K562 (cell line): ENCODE measurements around the gene GPR89A. TPM values are rescaled to one million over a fixed set of nuclear protein-coding genes. Genes with fewer than 3 reads are reported as not detected.

Experiments
- ATAC-seq: fragments of 200-7000 bp; cut with Tn5 transposase; 3 replicates; pipeline ENCODE4 v1.9.1; 2020; ENCODE audit warnings: moderate library complexity
- BruUV-seq: library from RNA; stranded (reverse); fragments of 400-500 nt; replicated peaks from 2 replicates; lab custom pipeline; 2021; lab: Mats Ljungman, UMichigan
- CTCF ChIA-PET: fragments of 300-600 bp; formaldehyde crosslinking; extraction: SDS; loops from one replicate; lab custom pipeline; 2021; ENCODE audit warnings: low intra/inter-chr PET ratio; lab: Yijun Ruan, JAX
- POLR2A ChIA-PET: fragments of 300-600, 350-650 bp; sonication (Branson Sonifier 250); formaldehyde crosslinking; extraction: SDS; loops from one replicate; lab custom pipeline; 2021; ENCODE audit warnings: antibody characterized with exemption, inconsistent platforms; lab: Yijun Ruan, JAX
- DNase-seq, 4 experiments: peaks; one replicate each; pipeline versions ENCODE4 v3.0.0 to v3.0.0-alpha.2; 2011 to 2018; ENCODE audit warnings: low spot score in 3 of 4, mixed read lengths in 3 of 4; ENCODE audit errors: extremely low read depth in 1 of 4
- FAIRE-seq: peaks from 2 replicates; lab custom pipeline; 2011; peaks lifted over from hg19 to GRCh38; lab: Jason Lieb, UNC
- H2AFZ ChIP-seq: 2 replicates; pipeline ENCODE4 v1.6.0; 2011; ENCODE audit warnings: low read depth, low read length, control low read depth, inconsistent platforms
- H3K27ac ChIP-seq: fragments of 200-600 bp; 3 replicates; pipeline ENCODE4 v1.8.0; 2011; ENCODE audit warnings: low read depth, mild to moderate bottlenecking, control low read depth, inconsistent platforms, low read length, moderate library complexity, mixed read lengths; ENCODE audit errors: extremely low read depth
- H3K27me3 ChIP-seq, 2 experiments: fragments of 300-600 bp in 1 of 2; 2 replicates in 1 of 2; 3 replicates in 1 of 2; pipeline versions ENCODE4 v1.6.0 to v1.8.0; 2011; ENCODE audit warnings: inconsistent platforms in 2 of 2, low read length in 2 of 2, mild to moderate bottlenecking in 1 of 2, mixed read lengths in 1 of 2, moderate library complexity in 1 of 2; ENCODE audit not compliant: control insufficient read depth in 2 of 2, insufficient read depth in 2 of 2
- H3K36me3 ChIP-seq: fragments of 300-600 bp; 3 replicates; pipeline ENCODE4 v1.8.0; 2011; ENCODE audit warnings: mild to moderate bottlenecking, low read length, inconsistent platforms; ENCODE audit not compliant: control insufficient read depth, insufficient read depth
- H3K4me1 ChIP-seq, 2 experiments: fragments of 200-600 bp in 1 of 2; replicated peaks in 1 of 2; 2 replicates in 1 of 2; 3 replicates in 1 of 2; pipeline versions ENCODE4 v1.5.1 to v1.8.0; 2011; ENCODE audit warnings: inconsistent platforms in 2 of 2, low read length in 2 of 2, mild to moderate bottlenecking in 1 of 2, mixed read lengths in 1 of 2, moderate library complexity in 1 of 2; ENCODE audit not compliant: control insufficient read depth in 2 of 2, insufficient read depth in 2 of 2
- H3K4me2 ChIP-seq: 2 replicates; pipeline ENCODE4 v1.6.1; 2011; ENCODE audit warnings: low read length, control low read depth, inconsistent platforms, mixed read lengths; ENCODE audit not compliant: insufficient read depth
- H3K4me3 ChIP-seq: fragments of 200-600 bp; sonication (generic), shearing (Covaris generic); 2 replicates; pipeline ENCODE4 v1.5.1; 2016; ENCODE audit warnings: control low read depth, inconsistent platforms
- H3K79me2 ChIP-seq: fragments of 200-600 bp; 3 replicates; pipeline ENCODE4 v1.8.0; 2011; ENCODE audit warnings: low read length, inconsistent platforms; ENCODE audit not compliant: control insufficient read depth, insufficient read depth
- H3K9ac ChIP-seq, 2 experiments: 2 replicates each; pipeline versions ENCODE4 v1.6.0 to v1.6.1; 2011; ENCODE audit warnings: low read depth in 2 of 2, low read length in 2 of 2, control low read depth in 1 of 2, inconsistent platforms in 1 of 2, mild to moderate bottlenecking in 1 of 2, mixed read lengths in 1 of 2; ENCODE audit not compliant: insufficient read depth in 1 of 2
- H3K9me1 ChIP-seq: one replicate; pipeline ENCODE4 v1.6.0; 2011; ENCODE audit warnings: inconsistent platforms, mild to moderate bottlenecking, low read length, moderate library complexity; ENCODE audit not compliant: control insufficient read depth, insufficient read depth
- H3K9me3 ChIP-seq: replicated peaks from 2 replicates; pipeline ENCODE4 v1.5.1; 2011; ENCODE audit warnings: low read depth, low read length, inconsistent platforms; ENCODE audit not compliant: control insufficient read depth, insufficient read depth
- H4K20me1 ChIP-seq: replicated peaks from 2 replicates; pipeline ENCODE4 v1.6.1; 2011; ENCODE audit warnings: low read length, inconsistent platforms, mixed read lengths; ENCODE audit not compliant: control insufficient read depth, insufficient read depth
- SAFB2 ChIP-seq: fragments of 200-400 bp; formaldehyde crosslinking; IDR thresholded peaks from 2 replicates; pipeline ENCODE4 v1.6.1; 2018; ENCODE audit warnings: borderline replicate concordance, low read length, low read depth, moderate library complexity; ENCODE audit not compliant: severe bottlenecking
- WGBS: fragments of 100-300 bp; shearing (Covaris generic); methylation state at CpG from one replicate; pipeline ENCODE4 v1.1.6; 2016; ENCODE audit warnings: low coverage, mixed read lengths; ENCODE audit not compliant: insufficient coverage; ENCODE audit errors: missing lambda C conversion rate; 5-methylcytosine and 5-hydroxymethylcytosine counted together
- in situ Hi-C: fragments of 300-500 bp; cut with MboI; formaldehyde crosslinking; loops from 4 replicates; pipeline ENCODE4 v1.15.0; 2018; ENCODE audit warnings: inconsistent platforms, mixed read lengths
- intact Hi-C: fragments of 100-400 bp; cut with micrococcal nuclease; formaldehyde crosslinking; loops from 2 replicates; pipeline ENCODE4 v1.14.2; 2022
- polyA plus RNA-seq, 8 experiments: library from polyadenylated mRNA; depleted of rRNA in 4 of 8; stranded (reverse) in 5 of 8; unstranded in 3 of 8; fragments of >200 nt; fragmentation: Nextera tagmentation in 2 of 8; fragmentation: Illumina TruSeq in 1 of 8; extraction: Ambion mirVana in 2 of 8; extraction: Trizol in 1 of 8; gene quantifications; 2 replicates each; pipeline versions ENCODE4 v1.2.1 to v1.2.3, GENCODE V29; 2011 to 2014; ENCODE audit warnings: inconsistent platforms in 1 of 8, missing spikeins in 1 of 8
- total RNA-seq, 7 experiments: library from RNA; depleted of rRNA in 6 of 7; stranded (reverse); fragments of >200 nt in 6 of 7; fragmentation: Illumina TruSeq in 2 of 7; extraction: Trizol in 2 of 7; gene quantifications; 2 replicates each; pipeline versions ENCODE4 v1.2.1 to v1.2.3, GENCODE V29; 2011 to 2021; ENCODE audit warnings: low replicate concordance in 1 of 7
- TF ChIP-seq, protein P1 (sequence below), 3 experiments: fragments of 200-800 bp in 1 of 3; sonication (Bioruptor generic) in 1 of 3; sonication (generic) in 1 of 3; formaldehyde crosslinking in 1 of 3; IDR thresholded peaks; 2 replicates each; pipeline versions ENCODE4 v1.6.1 to v1.8.0; 2016 to 2022; ENCODE audit warnings: mild to moderate bottlenecking in 2 of 3, missing compliant biosample characterization in 2 of 3, missing genetic modification characterization in 2 of 3, missing genetic modification reagents in 1 of 3
- TF ChIP-seq, protein P2 (sequence below): fragments of 250-450 bp; sonication (Bioruptor Pico); IDR thresholded peaks from 2 replicates; pipeline ENCODE4 v1.5.0; 2020; ENCODE audit warnings: mild to moderate bottlenecking, borderline replicate concordance
- TF ChIP-seq, protein P3 (sequence below), 2 experiments: fragments of 450-650 bp in 1 of 2; sonication (generic) in 1 of 2; formaldehyde crosslinking in 1 of 2; IDR thresholded peaks; 2 replicates each; pipeline versions ENCODE4 v1.7.1 to v1.9.0; 2016 to 2022; ENCODE audit warnings: inconsistent platforms in 1 of 2, mild to moderate bottlenecking in 1 of 2, missing genetic modification reagents in 1 of 2

GPR89A gene
- total and polyA plus RNA-seq, 9 of the 15 experiments (the other 6 are each of a cell fraction or from before 2014, with no cell fraction given), result 23.0 to 63.4 (median 37.4) TPM

DNA sequence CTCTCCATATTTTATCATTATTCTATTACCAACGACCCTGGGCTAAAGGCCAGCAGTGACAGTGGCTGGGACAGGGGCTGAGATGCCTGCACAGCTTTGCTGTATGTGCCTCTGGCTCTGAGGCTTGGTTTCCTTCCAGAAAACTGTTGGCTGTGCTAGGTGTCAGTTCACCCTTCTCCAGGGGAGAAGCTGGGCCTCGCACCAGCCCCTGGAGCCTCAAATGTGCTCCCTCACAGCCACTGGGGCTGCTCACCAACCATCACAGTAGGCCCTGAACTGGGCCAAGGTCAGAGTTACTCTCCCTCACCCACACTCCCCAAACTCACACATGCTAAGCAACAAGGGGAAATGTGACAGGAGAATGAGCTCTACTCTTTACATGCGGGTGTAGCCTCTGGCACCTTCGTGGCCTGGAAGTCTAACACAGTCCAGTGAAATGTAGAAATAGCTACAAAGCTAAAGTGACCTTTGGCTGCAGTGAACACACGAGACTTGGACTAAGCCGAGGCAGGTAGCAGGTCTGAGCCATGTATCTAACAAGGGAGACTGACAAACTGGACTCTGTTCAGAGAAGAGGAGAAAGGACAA lies 106.8 kb downstream of the GPR89A start:
- no peaks in the 10 kb centered on the region for H3K79me2 ChIP-seq
- H4K20me1 ChIP-seq, result no peaks in the 10 kb centered on the region
- H3K4me3 ChIP-seq, result no peak overlapping the region
- no peaks in the 10 kb centered on the region for H3K4me1 ChIP-seq
- H3K9ac ChIP-seq, result 0 out of 4 replicates have a peak overlapping the region, but pooled peaks of 1 of the 2 experiments have one; percentile 8
- 23% methylated on average over 5 of the region's 6 CpGs for WGBS
- H3K9me1 ChIP-seq, result no peaks in the 10 kb centered on the region
- DNase-seq, result no peak
- peak; percentile 20; the same call in 1 of the 3 replicates for ATAC-seq
- BruUV-seq, result no TSS peak
- 0 out of 5 replicates have a peak, but pooled peaks cover 0 to 11% of the 10 kb centered on the region in 2 experiments for H3K27me3 ChIP-seq
- ChIA-PET CTCF (no interaction called here), POLR2A (interaction anchor here (1.3 kb wide), 1 partner anchor 15 kb away, joined by 5 read pairs; no protein-coding TSS in a partner anchor)
- no peaks in the 10 kb centered on the region for H3K9me3 ChIP-seq
- FAIRE-seq, result no peak
- in situ Hi-C loops (no loop called here), intact Hi-C loops (no loop called here)
- H2AFZ ChIP-seq, result no peak overlapping the region
- H3K36me3 ChIP-seq, result no peaks in the 10 kb centered on the region
- no peak overlapping the region for H3K4me2 ChIP-seq
- no peak overlapping the region for H3K27ac ChIP-seq
- TF ChIP-seq, protein P1, sequence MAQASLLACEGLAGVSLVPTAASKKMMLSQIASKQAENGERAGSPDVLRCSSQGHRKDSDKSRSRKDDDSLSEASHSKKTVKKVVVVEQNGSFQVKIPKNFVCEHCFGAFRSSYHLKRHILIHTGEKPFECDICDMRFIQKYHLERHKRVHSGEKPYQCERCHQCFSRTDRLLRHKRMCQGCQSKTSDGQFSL (CRISPR knock-in tag; IDR thresholded peaks at IDR 0.05), result no peak
- TF ChIP-seq, protein P1 (tag; IDR thresholded peaks at IDR 0.05), result no peak
- TF ChIP-seq, protein P2, sequence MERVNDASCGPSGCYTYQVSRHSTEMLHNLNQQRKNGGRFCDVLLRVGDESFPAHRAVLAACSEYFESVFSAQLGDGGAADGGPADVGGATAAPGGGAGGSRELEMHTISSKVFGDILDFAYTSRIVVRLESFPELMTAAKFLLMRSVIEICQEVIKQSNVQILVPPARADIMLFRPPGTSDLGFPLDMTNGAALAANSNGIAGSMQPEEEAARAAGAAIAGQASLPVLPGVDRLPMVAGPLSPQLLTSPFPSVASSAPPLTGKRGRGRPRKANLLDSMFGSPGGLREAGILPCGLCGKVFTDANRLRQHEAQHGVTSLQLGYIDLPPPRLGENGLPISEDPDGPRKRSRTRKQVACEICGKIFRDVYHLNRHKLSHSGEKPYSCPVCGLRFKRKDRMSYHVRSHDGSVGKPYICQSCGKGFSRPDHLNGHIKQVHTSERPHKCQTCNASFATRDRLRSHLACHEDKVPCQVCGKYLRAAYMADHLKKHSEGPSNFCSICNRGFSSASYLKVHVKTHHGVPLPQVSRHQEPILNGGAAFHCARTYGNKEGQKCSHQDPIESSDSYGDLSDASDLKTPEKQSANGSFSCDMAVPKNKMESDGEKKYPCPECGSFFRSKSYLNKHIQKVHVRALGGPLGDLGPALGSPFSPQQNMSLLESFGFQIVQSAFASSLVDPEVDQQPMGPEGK (CRISPR knock-in tag), result no peak
- TF ChIP-seq, protein P3, sequence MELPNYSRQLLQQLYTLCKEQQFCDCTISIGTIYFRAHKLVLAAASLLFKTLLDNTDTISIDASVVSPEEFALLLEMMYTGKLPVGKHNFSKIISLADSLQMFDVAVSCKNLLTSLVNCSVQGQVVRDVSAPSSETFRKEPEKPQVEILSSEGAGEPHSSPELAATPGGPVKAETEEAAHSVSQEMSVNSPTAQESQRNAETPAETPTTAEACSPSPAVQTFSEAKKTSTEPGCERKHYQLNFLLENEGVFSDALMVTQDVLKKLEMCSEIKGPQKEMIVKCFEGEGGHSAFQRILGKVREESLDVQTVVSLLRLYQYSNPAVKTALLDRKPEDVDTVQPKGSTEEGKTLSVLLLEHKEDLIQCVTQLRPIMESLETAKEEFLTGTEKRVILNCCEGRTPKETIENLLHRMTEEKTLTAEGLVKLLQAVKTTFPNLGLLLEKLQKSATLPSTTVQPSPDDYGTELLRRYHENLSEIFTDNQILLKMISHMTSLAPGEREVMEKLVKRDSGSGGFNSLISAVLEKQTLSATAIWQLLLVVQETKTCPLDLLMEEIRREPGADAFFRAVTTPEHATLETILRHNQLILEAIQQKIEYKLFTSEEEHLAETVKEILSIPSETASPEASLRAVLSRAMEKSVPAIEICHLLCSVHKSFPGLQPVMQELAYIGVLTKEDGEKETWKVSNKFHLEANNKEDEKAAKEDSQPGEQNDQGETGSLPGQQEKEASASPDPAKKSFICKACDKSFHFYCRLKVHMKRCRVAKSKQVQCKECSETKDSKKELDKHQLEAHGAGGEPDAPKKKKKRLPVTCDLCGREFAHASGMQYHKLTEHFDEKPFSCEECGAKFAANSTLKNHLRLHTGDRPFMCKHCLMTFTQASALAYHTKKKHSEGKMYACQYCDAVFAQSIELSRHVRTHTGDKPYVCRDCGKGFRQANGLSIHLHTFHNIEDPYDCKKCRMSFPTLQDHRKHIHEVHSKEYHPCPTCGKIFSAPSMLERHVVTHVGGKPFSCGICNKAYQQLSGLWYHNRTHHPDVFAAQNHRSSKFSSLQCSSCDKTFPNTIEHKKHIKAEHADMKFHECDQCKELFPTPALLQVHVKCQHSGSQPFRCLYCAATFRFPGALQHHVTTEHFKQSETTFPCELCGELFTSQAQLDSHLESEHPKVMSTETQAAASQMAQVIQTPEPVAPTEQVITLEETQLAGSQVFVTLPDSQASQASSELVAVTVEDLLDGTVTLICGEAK (IDR thresholded peaks at IDR 0.05), result no peak
- TF ChIP-seq, protein P3 (CRISPR knock-in tag; IDR thresholded peaks at IDR 0.05), result no peak
- TF ChIP-seq SAFB2, result no peak
